GM13976 (cell line): ENCODE data around the gene CNST.
"Not testable (repeated sequence)": the region's sequence is repeated elsewhere in the genome, so short reads cannot be mapped to it uniquely, and the experiment has no call there.

ENCODE experiments used
- DNase-seq: peaks from one replicate; pipeline ENCODE4 v3.0.0; 2012; ENCODE audit warnings: low spot score
- in situ Hi-C: fragments of 300-500 bp; cut with MboI; formaldehyde crosslinking; loops from one replicate; pipeline ENCODE4 v1.12.0; 2022; ENCODE audit warnings: low sequenced_read_pairs, mixed read lengths, inconsistent platforms; ENCODE audit not compliant: unreplicated experiment
- TF ChIP-seq, protein P1 (sequence below): IDR thresholded peaks from 2 replicates; pipeline ENCODE4 v1.5.1; 2012; ENCODE audit warnings: borderline replicate concordance, mild to moderate bottlenecking; ENCODE audit not compliant: insufficient read depth; ENCODE audit errors: extremely low read depth, missing control alignments, control extremely low read depth

Gene CNST

DNA sequence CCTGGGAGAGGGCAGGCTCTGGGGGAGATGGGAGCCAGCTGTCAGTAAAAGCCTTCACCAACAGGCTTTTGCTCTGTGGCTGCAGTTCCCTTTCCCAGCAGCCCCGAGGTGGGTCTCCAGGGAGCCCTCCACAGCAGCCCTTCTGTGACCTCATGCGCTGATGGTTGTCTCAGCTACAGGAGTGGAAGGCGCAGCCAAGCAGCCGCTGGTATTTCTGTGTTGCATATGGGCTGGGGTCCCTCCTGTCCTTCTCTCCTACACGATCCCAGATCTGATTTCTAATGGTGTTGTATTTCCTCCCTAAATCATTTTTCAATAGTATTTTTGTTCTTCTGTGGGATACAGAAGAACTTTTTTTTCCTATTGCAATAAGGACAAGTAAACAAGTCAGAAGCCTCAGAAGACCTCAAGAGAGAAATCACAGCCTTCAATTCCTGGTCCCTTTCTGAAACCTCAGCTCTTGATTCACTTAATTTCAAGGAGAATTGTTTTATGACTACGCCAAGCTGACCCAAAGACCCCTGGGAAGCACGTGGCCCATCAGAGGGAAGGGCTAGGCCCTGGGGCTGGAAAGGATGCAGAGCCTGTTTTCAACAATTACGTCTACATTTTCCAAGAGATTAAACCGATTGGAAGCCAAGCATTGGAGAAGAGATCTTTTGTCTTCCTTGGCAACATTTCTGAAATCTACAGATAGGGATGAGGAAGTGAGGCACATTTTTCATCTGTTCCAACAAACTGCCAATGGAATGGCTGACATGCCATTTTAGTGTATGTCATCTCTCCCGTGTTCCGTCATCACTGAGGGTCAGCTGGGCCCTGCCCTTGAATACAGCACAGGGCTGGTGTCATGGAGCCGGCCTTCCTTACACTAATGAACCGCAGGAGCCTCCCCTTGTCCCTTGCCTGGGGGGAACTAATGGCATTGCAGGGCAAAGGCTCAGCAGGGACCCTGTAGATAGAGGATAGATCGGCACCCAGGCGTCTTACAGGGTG, 115.9 kb downstream of the CNST start:
- TF ChIP-seq, protein P1, sequence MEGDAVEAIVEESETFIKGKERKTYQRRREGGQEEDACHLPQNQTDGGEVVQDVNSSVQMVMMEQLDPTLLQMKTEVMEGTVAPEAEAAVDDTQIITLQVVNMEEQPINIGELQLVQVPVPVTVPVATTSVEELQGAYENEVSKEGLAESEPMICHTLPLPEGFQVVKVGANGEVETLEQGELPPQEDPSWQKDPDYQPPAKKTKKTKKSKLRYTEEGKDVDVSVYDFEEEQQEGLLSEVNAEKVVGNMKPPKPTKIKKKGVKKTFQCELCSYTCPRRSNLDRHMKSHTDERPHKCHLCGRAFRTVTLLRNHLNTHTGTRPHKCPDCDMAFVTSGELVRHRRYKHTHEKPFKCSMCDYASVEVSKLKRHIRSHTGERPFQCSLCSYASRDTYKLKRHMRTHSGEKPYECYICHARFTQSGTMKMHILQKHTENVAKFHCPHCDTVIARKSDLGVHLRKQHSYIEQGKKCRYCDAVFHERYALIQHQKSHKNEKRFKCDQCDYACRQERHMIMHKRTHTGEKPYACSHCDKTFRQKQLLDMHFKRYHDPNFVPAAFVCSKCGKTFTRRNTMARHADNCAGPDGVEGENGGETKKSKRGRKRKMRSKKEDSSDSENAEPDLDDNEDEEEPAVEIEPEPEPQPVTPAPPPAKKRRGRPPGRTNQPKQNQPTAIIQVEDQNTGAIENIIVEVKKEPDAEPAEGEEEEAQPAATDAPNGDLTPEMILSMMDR, result no peak

DNA sequence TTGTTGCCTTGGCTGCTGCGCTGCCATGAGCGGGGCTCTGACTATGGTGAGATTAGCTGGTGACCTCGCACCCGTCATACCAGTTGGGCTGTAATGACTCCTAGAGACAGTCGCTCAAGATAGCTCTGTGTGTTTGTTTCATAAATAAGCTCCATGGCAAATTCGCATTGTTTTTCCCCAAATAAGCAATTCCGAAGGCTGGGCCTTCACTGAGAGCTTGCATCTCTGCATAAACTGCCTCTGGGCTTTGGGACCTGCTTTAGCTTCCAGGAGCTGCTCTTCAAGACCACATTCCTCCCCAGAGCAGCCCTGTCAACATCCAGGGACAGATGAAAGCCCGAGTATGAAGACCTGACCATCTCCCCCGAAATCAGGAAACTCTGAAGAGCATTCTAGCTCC, 117.3 kb downstream of the CNST start:
- DNase-seq, result no peak
- TF ChIP-seq, protein P1, result no peak
- in situ Hi-C loops, result no loop called here

More for the DNA sequence above, 115.9 kb downstream of the CNST start:
- in situ Hi-C loops, result no loop called here
- no peak for DNase-seq

DNA sequence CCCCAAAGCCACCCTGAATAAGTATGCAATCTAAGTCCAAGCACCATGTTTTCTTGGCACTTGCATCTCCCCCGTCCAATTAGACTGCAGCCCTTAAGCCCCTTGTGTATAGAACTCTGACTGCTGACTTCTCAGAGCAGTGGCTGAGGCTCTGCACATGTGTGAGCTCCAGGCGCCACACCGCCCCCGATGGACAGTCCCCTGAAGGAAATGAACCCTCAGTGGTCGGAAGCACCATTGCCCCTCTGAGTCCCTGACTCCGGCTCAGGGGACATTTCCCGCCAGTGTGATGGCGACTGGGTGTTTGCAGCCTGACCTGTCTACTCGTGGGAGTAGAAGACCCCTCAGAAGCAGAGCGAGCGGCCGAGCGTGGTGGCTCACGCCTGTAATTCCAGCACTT, 120.7 kb downstream of the CNST start:
- no peak for DNase-seq
- TF ChIP-seq, protein P1, result no peak
- in situ Hi-C loops, result no loop called here

DNA sequence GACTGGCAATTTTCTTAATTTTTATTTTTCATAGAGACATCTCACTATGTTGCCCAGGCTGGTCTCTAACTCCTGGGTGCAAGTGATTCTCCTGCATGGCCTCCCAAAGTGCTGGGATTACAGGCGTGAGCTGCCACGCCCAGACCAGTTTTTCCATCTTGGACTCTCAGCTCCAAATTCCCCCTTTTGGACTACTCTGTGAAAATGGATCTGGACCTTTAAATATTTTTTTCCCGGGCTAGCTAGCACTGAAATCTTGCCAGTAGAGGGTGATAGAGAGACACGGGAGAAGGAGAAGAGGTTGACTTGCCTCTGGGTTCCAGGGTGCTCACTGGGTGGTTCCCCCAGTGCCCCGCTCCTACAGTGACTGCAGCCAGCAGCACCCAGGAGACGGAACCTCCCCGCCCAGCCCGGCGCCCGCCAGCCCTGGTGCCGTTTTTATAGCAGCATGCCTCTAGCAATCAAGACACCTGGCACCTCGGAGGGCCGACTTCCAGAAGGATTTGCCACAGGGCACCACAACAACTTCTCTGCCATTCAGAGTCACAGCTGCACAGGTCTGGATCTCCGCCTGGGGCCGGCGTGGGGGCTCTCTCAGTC, 123.3 kb downstream of the CNST start:
- in situ Hi-C loops, result no loop called here
- DNase-seq, result peak; percentile 93
- TF ChIP-seq, protein P1, result peak; percentile 84

DNA sequence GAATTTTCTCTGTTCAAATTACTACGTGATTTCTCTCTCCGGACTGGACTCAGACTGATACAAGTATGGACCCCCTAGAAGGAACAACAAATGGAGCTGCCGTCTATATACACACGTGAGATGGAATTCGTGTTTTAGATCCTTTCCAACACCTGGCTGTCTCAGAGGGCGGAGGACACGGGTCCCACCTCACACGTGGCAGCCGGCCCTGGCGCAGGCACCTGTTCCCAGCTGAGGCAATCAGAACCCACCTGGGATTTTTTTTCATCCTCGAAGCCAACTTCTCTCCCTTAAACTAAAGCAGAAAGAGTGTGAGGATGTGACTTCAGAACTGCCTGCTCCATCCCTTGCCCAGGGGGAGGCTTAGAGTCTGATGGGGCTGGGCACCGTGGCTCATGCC, 123.8 kb downstream of the CNST start:
- in situ Hi-C loops, result no loop called here
- TF ChIP-seq, protein P1, result no peak
- DNase-seq, result no peak

DNA sequence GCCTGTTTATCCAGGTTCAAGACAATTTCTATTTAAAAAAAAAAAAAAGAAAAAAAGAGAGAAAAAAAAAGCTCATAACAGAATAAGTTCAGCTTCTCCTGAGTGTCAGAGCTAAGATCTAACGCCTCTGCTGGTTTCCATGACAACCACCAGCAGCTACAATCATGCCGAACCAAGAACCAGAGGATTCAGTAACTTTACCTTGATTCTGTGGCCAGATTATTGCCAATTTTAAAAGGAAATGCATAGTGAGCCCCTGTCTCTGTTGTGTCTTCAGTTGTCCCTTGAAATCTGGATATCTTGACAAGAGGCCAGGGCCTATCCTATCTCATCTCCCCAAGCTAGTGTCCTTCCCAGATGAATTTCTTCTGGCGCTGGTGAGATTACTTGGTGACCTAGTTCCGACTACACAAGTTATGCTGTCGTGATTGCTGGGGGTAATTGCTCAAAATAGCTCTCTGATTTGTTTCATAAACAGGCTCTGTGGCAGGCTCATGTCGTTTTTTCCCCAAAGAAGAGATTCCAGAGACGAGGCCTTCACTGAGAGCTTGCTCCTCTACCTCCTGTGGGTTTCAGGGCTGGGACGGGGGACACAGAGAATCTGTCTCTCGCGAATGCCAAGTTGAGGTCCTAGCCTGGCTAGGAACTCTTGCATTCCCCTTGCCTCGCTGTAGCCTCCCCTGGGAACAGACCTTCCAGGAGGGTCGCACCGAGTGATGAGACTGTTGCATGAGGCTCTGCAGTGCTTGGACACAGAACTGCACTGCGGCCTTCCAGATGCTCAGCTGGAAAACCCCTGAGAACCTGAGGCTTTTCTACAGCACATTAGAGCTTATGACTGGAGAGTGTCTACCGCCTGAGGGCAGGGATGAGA, 125.6 kb downstream of the CNST start:
- no peak for DNase-seq
- in situ Hi-C loops, result no loop called here
- TF ChIP-seq, protein P1, result no peak

DNA sequence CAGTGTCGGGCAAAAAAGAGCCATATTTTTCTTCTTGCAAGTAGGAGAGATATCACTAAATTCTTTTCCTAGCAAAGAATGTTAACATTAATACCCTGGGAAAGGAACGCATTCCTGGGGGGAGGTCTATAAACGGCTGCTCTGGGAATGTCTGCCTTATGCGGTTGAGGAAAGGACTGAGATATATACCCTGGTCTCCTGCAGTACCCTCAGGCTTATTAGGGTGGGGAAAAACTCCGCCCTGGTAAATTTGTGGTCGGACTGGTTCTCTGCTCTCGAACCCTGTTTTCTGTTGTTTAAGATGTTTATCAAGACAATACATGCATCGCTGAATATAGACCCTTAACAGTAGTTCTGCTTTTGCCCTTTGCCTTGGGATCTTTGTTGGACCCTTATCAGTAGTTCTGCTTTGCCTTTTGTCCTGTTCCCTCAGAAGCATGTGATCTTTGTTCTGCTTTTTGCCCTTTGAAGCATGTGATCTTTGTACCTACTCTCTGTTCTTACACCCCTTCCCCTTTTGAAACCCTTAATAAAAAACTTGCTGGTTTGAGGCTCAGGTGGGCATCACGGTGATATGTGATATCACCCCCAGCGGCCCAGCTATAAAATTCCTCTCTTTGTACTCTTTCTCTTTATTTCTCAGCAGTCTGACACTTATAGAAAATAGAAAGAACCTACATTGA, 128.1 kb downstream of the CNST start:
- DNase-seq, in situ Hi-C loops: not testable (repeated sequence)
